Measurements from ENCODE around the gene KRTAP10-8.
"Not testable (repeated sequence)": the region's sequence is repeated elsewhere in the genome, so short reads cannot be mapped to it uniquely, and the experiment has no call there.

Gene KRTAP10-8

DNA sequence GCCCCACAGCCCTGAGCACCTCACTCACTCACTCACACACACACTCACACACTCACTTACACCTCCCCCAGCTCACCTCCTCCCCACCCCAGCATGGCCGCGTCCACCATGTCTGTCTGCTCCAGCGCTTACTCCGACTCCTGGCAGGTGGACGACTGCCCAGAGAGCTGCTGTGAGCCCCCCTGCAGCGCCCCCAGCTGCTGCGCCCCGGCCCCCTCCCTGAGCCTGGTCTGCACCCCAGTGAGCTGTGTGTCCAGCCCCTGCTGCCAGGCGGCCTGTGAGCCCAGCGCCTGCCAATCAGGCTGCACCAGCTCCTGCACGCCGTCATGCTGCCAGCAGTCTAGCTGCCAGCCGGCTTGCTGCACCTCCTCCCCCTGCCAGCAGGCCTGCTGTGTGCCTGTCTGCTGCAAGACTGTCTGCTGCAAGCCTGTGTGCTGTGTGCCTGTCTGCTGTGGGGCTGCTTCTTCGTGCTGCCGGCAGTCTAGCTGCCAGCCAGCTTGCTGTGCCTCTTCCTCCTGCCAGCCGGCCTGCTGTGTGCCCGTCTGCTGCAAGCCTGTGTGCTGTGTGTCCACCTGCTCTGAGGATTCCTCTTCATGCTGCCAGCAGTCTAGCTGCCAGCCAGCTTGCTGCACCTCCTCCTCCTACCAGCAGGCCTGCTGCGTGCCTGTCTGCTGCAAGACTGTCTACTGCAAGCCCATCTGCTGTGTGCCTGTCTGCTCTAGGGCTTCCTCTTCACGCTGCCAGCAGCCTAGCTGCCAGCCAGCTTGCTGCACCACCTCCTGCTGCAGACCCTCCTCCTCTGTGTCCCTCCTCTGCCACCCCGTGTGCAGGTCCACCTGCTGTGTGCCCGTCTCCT, 34.7 kb downstream of the KRTAP10-8 start, which contains the start of gene KRTAP10-11:
KRTAP10-11 (plus strand) TSS at position 49 of the 856 bp plus-strand sequence; CDS start at position 94, 45 bp downstream.
- DNase-seq (ENCODE audit: low read depth) = not testable (repeated sequence)

DNA sequence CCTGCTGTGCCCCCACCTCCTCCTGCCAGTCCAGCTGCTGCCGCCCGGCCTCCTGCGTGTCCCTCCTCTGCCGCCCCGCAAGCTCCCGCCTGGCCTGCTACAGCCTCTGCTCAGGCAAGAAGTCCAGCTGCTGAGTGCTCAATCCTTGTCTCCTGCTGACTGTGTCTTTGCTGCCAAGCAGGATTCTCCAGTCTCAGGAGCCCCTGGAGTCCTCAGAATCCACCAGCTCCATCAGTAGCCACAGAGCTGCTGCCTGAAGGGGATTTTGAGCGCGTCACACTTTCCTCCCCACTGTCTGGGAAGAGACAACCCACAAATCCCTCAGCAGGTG, 35.3 kb downstream of the KRTAP10-8 start:
- DNase-seq (ENCODE audit: low read depth) = no peak

DNA sequence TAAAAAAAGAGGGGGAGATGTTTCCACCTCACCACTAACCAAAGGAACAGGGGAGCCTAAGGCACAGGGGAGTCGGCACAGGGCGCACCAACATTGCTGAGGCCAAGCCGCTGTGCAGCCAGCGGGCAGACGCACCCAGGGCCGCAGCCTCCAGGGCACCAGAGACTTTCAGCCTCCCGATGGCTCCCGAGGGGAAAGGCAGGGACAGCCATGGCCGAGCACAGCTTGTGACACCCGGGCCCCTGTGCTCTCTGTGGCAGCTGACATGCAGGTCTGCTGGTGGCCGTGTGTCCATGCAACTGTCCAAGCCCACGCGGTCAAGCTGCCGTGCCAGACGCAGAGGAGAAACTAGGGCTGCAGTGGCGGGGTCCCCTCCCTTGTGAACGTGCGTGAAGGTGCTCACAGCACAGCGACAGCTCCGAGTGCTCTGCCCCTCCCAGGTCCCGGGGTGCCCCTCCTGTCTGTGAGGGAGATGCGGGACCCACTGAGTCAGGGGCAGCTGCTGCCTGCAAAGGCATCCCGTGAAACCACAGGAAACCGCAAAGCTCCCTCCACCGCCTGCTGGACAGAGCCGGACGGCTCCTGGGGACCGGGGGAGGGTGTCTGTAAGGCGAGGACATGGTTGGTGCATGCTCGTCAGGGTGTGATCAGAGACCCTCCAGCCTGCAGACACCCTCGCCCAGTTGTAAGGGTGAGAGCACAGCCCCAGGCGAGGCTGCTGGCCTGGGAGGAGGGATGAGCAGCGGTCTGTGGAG, 36.9 kb downstream of the KRTAP10-8 start:
- DNase-seq (ENCODE audit: low read depth) = no peak

DNA sequence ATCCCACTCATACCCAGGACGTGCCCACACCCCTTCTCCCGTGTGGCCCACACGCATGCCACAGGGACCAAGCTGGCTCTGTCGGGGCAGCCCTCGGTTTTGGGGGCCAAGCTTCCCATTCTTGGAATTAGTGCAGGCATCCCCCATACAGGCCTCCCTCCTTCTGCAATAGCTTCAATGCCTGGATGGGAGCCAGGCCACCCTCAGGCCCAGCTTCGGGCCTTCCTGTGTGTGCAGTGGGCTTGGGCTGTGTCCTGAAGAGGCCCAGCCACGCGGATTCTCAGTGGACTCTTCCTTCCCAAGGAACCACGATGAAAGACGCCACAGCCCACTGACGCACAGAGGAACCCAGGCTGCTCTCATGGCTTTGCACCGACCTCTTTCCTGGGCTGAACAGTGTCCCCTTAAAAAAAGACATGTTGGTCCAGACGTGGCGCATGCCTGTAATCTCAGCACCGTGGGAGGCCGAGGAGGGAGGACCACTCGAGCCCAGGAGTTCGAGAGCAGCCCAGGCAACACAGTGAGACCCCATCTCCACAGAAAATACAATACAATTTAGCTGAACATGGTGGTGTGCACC, 37.7 kb downstream of the KRTAP10-8 start:
- no peak for DNase-seq (ENCODE audit: low read depth)

DNA sequence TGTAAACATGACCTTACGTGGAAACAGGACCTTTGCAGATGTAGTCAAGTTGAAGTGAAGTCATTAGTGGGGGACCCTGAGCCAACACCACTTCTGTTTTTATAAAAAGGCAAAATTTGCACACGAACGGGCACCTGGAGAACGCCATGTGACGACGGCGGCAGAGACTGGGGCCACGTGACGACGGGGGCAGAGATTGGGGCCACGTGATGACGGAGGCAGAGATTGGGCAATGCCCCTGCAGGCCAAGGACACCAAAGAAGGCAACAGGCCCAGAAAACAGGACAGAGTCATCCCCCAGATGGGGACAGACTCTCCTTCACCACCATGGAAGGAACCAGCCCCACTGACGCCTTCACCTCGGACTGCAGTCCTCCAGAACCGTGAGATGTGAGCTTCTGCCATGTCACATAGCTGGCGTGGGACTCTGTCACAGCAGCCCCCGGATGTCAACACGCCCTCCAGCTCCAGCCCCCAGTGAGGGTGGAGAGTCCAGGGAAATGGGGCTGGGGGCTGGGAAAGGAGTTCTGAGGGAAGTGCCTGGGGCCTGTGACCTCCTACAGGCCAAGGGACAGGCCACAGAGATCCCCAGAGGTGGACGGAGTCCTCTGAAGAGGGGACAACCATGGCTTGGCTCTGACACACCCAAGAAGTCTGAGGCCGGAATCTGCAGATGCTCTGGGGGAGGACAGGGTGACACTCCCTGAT, 38.5 kb downstream of the KRTAP10-8 start:
- no peak for DNase-seq (ENCODE audit: low read depth)

DNA sequence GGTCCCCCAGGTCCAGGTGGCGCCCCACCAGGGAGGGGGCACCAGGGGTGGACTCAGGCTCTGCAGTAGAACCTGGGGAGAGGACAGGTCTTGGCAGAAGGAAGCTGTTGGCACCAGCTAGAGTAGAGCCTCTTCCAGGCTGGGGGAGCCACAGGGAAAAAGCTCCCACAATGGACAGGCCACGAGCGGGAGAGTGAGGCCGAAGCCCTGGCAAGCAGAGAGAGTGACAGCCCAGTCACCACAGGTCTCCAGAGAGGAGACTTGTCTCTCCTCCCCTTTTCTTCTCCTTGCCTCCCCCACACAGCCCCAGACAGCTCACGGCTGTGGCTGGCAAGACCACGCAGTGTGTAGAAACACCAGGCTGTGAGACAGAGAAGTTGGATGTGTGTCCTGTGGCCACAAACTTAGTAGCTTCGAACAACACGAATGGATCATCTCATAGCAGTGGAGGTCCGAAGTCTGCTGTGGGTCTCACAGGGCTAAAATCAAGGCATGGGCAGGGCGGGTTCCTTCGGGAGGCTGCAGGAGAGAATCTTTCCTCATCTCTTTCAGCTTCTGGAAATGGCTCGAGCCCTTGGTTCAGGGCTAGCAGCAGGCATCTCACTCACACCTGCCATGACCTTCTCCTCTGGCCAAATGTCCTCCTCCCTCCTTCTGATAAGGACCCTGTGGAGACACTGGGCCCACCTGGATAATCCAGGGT, 39.2 kb downstream of the KRTAP10-8 start:
- no peak for DNase-seq (ENCODE audit: low read depth)

DNA sequence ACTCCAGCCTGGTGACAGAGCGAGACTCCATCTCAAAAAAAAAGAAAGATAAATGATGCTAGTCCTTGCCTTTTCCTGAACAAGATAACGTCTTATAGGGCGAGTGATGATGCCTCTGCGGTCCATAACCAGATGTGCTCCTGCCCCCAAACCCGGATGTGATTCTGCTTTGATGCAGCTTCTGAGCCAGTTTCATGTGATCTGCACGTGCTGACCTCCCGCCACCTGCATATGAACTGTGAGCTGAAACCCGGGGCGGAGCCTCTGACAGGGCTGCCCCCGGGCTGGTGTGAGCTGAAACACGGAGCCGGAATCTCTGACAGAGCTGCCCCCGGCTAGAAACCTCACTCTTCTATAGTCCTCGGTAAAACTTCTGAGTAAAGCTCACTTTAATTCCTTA, 41.2 kb downstream of the KRTAP10-8 start:
- DNase-seq (ENCODE audit: low read depth) = no peak

DNA sequence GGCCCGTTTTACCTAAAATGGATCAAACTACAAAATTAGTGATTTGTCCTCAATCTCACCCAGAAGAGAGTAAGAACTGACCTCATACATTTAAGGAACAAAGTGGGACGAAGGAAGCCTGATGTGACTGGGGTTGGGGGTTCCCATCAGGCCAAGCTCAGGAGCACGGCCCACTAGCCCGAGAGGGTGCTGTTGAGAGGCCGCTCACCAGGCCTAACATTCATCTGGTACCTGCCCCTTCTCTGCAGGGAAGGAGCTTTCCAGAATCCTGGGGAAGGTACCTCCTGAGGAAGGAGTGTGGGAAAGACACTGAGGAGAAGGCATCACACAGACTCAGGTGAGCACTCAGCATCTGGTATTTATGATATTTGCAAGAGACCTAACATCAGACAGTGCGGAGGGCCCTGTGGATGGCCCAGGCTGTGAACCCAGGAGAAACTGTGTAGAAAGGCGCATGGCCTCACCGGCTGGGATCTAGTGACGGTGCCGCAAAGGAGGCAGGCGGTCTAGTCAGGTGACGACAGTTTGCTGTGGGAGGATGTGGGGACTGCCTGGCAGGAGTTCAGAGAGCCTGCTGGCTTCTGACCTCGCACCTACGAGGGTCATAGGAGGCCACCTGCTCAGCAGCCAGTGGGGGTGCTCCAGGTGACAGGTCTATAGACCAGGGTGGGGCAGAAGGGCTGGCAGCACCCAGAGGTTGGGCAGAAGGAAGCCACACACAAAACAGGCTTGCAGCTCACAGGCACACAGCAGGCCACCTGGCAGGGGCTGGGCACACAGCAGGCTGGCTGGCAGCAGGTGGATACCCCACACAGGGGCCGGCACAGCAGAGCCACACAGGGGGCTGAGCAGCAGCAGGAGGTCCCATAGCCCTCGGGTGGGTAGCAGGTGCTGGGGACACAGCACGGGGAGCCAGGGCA, 42.0 kb downstream of the KRTAP10-8 start:
- DNase-seq (ENCODE audit: low read depth) = no peak

DNA sequence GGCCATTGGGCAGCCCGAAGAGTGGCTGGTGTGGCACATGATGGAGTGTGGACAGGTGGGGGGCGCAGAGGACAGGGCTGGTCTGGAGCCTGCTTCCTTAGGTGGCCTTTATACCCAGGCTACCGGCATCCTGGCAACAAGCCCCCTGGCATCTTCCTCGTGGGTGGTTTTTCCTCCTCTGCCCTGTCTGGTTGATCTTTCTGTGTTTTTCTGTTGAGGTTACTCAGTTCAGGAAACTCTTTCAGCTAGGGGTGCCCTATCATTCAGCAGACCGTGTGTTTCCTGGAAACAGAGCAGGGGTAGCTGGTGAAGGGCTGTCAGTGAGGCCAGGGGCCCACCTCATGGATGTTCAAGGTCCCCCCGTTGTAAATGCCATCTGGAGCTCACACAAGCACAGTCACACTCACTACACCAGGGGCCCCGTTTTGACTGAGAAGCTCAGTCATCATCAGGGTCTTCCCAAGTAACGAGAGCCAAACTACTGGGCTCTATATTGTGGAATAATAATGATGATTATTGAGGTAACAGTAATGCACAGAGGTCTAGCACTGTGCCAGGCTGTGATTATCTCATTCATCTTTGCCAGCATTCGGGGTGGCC, 42.8 kb downstream of the KRTAP10-8 start, which contains the start of gene KRTAP12-4:
KRTAP12-4 (minus strand) TSS at position 84 of the 600 bp plus-strand sequence; CDS start at position 39, 45 bp downstream.
- no peak for DNase-seq (ENCODE audit: low read depth)

DNA sequence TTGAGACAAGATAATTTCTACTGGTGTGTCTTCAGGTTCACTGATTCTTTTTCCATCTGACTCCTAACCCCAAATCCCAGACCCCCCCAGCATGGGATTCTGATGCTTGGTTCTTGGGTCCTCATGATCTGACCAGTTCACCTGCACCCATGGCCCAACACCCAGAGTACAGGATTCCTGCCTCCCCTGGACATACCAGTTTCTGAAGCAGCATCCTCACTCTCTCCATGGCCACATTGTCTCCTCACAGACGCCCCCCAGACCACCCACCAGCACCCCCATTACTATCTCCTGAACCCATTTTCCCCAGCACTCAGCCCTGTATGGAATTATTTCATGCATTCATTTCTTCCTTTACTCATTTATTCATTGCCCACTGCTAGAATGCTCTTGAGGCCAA, 45.0 kb downstream of the KRTAP10-8 start:
- DNase-seq (ENCODE audit: low read depth) = no peak

DNA sequence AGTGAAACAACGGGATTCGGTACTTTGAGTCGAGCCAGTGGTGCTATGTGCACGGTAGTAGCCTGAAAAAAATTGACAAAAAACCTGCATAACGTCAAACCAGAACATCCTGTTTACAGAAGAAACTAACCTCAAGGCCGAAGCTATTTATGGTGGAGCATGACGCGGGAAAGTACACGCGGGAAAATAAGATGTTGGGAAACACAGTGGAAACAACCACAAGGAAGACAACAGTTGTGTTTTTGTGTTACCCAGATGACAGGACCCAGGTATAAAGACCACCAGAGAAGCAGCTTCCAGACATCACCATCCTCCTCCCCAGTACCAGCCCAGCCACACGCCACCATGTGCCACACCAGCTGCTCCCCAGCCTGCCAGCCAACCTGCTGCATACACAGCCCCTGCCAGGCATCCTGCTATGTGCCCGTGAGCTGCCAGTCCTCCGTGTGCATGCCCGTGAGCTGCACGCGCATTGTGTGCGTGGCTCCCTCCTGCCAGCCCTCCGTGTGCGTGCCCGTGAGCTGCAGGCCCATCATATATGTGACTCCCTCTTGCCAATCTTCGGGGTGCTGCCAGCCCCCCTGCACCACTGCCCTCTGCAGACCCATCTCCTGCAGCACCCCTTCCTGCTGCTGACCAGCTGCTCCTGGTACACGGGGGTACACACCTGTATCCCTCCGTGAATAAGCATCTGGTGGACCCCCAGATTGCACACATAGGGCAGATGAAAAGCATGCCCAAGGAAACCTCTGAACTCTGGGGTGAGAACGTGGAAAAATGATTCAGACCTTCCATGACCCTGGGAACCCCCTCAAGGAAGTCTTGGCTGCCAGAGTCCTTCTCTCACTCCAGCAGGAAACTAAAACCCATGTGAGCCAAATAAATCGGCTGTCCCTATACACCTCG, 46.0 kb downstream of the KRTAP10-8 start, which contains the start of gene KRTAP12-3:
KRTAP12-3 (plus strand) TSS at position 298 of the 906 bp plus-strand sequence; CDS start at position 346, 48 bp downstream.
- DNase-seq (ENCODE audit: low read depth) = no peak

DNA sequence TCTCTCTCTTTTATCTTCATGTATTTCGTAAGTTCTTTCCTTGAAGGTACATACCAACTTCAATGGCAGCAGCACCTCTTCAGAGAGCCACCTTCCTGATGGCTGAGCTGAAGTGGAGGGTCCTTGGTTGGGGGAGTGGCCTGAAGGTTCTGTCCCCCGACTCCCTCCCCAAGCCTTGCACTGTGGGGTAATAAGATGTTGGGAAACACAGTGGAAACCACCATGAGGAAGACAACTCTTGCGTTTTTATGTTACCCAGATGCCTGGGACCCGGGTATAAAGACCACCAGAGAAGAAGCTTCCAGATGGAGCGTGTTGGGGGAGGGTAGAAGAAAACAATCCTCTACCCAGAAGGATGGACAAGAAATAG, 46.6 kb downstream of the KRTAP10-8 start:
- DNase-seq (ENCODE audit: low read depth) = no peak

DNA sequence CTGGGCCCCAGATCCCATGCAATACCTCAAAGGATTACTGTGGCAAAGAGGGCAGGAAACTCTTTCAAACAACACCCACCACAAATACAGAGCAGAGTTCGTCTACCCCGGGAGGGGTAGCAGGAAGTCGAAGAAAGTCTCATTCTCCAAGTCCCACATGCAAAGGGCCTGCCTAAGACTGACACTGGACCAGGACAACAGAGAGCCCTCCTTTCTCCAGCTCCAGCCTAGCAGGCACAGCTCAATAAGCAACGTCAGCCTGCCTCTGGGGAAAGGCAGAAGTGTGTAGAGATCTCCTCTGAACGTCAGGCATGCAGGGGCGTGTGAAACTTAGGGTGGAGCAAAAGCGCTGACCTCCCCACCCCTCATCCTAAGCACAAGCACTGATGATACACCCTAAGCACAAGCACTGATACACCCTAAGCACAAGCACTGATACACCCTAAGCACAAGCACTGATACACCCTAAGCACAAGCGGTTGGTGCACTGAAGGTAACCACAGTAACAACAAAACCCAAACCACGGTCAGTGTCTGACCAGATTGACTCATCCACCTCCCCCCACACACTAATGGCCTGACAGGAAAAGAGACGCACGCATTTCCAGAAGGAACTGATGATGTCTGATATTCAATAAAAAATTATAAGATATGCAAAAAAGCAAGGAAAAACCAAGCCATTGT, 47.2 kb downstream of the KRTAP10-8 start:
- no peak for DNase-seq (ENCODE audit: low read depth)

DNA sequence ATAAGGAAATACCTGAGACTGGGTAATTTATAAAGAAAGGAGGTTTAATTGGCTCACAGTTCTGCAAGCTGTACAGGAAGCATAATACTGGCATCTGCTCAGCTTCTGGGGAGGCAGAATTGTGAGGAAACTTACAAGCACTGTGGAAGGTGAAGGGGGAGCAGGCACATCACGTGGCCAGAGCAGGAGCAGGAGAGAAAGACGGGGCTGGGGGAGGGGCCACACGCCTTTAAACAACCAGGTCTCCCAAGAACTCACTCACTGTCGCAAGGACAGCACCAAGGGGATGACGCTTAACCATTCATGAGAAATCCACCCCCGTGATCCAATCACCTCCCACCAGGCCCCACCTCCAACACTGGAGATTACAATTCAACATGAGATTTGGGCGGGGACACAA, 49.7 kb downstream of the KRTAP10-8 start:
- DNase-seq (ENCODE audit: low read depth) = not testable (repeated sequence)

Data from ELR (cell line).